UCSD-AML1 (cell line): Measurements from ENCODE around the gene SIPA1L2.
A peak's percentile ranks its signal among the peaks of the same experiment; 100 is the strongest.

ENCODE experiments used
- DNase-seq: peaks from one replicate; lab custom pipeline; 2025; ENCODE audit not compliant: unreplicated experiment; lab: John Stamatoyannopoulos, UW

Gene SIPA1L2, protein sequence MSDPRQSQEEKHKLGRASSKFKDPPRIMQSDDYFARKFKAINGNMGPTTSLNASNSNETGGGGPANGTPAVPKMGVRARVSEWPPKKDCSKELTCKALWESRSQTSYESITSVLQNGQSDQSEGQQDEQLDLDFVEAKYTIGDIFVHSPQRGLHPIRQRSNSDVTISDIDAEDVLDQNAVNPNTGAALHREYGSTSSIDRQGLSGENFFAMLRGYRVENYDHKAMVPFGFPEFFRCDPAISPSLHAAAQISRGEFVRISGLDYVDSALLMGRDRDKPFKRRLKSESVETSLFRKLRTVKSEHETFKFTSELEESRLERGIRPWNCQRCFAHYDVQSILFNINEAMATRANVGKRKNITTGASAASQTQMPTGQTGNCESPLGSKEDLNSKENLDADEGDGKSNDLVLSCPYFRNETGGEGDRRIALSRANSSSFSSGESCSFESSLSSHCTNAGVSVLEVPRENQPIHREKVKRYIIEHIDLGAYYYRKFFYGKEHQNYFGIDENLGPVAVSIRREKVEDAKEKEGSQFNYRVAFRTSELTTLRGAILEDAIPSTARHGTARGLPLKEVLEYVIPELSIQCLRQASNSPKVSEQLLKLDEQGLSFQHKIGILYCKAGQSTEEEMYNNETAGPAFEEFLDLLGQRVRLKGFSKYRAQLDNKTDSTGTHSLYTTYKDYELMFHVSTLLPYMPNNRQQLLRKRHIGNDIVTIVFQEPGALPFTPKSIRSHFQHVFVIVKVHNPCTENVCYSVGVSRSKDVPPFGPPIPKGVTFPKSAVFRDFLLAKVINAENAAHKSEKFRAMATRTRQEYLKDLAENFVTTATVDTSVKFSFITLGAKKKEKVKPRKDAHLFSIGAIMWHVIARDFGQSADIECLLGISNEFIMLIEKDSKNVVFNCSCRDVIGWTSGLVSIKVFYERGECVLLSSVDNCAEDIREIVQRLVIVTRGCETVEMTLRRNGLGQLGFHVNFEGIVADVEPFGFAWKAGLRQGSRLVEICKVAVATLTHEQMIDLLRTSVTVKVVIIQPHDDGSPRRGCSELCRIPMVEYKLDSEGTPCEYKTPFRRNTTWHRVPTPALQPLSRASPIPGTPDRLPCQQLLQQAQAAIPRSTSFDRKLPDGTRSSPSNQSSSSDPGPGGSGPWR (N-terminal part only)

DNA sequence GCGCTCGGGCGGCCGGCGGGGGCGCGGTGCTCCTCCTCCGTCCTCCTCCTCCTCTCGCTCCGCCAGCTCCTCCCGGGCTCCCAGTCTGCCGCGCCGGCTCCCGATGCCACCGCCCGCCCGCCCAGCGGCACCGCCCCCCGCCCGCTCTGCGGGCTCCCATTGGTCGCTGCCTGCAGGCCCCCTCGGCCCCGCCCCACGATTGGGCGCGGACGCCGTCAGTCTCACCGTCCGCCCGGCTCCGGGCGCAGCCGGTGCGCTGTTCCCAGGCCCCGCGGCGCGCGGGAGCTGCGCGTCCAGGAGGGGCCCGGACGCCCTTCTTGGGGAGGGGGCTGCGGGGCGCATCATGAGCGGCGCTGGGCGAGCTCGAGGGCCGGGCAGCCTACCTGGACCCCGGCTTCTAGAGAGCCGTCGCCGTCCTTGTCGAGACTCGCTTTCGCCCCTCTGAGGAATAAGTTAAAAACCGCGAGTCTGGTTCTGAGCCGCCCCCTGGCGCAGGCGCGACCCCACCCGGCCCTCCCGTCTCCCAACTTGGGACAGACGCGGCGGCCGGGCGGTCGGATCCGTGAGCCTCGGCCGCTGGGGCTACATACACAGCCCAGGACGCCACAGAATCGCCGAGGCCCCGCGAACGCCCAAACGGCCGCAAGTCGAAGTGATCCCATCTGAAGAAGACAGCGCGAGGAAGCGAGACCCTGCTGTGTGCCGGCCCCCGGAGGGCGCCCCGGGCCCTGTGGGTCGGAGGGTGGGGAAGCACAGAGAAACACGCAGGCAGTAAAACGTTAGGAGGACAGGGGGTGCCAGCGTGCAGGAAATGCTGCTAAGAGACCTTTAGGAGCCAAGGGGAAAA is at the start of gene SIPA1L2:
Gene SIPA1L2 (minus strand): TSS at position 87 of the 847 bp plus-strand sequence. CDS start 114,794 bp downstream, outside the sequence.
- peak; percentile 93 for DNase-seq

DNA sequence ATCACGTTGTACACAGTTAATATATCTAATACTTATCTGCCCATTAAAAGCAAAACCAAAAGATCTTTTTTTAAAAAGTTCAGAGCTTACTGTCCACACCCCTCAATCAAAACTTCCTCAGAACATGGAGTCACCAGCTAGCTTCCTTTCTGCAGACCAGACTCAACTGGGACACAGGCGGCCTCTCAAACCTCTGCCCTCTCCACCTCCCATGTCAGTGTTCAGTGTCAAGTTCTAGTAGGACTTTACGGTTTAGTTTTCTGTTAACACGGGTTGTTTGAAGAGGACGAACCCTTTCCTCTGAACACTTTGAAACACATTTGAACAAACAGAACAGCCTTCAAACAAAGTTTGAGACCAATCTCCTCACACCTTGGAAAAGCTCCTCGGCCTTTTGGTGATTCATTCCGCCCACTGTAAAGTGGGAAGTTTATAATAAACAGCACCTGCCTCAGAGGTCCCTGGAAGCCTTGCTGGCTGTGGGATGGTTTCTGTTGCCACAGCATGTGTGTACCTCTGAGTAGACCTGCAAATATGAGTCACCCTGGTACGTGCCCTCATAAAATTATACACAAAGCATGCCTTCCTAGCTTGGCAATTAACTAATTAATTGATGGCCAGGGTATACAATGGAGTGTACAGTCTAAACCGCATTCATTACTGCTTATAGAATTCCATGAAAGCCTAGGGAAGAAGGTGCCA is 48.4 kb upstream of the SIPA1L2 start:
- no peak for DNase-seq

DNA sequence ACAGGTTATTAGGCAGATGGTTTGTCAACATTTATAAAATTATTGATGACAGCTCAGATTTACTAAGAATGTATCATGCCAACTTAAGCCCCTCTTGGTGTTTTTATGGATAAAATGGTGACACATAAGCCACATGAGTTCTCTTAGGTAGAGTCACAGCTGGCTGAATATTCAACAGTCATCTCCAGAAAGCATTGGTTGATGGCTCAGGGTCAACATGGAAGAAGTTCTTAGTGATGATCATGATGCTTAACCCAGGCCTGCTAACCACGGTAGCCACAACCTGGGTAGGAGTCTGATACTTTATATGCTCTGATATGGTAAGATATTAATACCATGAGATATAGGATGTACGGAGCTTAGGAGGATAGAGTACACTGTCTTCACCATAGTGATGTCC is 46.4 kb upstream of the SIPA1L2 start:
- no peak for DNase-seq

DNA sequence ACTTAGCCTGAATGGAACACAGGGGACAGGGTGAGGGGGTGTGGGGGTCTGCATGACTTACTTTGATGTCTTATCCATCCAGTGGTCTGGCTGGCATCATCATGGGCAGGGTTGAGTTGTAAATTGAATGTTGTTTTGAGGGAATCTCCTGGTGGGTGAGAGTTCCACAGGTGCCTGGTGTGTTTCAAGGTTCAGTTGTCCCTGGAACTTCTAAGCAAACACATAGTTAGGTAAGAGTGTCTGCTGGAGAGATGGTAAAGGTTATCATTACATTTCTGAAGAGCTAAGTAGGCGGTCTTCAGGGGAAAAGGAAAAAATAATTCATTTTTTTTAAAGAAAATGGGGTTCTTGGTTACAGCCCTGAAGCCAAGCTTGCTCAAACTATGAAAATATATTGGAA is 46.0 kb upstream of the SIPA1L2 start:
- DNase-seq, result no peak

DNA sequence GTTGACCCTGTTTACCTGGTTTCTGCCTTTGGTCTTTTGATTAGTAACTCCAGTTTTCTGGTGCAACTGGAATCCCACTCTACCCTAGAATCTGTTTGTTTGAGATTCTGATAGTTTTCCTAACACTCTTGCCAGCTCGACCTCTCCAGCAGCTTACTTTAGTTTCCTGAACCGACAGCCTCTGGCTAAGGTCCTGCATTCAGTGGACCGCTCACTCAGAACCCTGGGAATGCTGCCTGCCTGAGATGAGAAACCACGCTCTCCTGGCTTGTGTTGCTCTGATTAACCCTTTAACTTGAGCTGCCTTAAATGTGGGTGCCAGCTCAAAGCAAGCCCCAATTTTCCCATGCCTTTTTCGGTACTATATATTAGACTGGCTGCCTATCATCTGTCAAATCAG is 45.3 kb upstream of the SIPA1L2 start:
- DNase-seq, result no peak

DNA sequence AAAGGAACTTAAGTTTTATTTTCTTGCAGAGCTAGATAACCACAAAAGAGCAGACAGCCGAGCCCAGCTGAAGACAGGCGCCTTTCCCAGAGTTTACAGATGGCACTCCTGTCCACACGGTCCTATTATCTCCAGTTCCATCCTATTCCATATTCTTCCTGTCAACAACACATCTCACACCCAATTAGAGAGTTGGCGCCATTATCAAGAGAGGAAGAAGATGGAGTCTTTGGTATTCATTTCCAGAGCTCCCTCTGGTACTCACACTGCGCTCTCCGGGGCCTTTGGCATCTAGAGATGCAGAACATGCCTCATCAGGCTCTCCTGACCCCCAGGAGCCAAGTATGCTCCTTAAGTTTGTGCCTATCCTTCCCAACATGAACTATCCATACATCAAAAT is 43.3 kb upstream of the SIPA1L2 start:
- DNase-seq, result no peak

DNA sequence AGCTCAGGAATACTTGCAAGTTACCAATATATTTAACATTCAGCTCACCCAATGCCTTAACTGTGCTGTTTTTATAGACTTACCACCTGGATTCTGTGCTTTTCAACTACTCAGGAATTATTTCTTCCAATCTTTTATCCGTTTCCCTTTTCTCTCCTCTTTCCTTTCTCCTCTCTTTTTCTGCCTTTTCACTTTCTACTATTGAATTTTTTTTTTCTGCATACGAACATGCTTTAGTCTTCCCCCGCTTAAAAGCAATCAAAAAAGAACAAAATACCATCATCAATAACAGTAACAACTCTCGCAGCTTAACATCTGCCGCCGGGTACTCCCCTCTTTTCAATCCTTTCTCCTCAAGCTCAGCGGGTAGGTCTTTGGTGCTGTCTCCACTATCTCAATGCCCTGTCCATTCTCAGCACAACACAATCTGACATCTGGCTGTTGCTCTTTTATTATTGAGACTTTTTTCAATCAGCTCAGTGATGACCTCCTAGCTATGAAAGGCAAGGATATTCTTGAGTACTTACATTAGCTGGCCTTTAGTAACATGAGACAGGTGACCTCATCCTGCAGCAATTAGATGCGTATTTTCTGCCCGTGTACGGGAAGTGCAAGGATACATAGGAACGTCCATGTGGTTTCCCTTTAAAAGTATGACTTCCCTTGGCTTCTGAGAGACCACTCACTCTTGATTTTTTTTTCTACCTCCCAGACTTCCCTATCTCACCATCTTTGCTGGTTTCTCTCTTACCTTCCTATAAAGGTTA is 40.2 kb upstream of the SIPA1L2 start:
- DNase-seq, result no peak

DNA sequence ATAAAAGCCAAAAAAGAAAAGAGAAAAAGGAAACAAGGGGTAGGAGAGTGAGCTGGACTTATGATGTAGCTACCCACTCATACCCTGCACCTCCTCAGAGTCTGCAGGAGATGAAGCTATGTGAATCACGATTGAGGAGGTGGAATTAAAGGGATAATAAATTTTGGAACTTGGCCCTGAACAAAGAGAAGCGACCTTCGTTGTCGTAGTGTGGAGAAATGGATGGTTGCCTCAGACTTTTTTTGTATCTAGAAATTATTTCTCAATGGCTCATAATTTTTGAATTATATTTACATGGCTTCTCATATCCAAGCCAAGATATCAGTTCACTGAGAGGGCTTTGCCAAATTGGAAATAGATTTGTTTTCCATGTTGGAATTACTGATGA is 37.8 kb upstream of the SIPA1L2 start:
- no peak for DNase-seq

DNA sequence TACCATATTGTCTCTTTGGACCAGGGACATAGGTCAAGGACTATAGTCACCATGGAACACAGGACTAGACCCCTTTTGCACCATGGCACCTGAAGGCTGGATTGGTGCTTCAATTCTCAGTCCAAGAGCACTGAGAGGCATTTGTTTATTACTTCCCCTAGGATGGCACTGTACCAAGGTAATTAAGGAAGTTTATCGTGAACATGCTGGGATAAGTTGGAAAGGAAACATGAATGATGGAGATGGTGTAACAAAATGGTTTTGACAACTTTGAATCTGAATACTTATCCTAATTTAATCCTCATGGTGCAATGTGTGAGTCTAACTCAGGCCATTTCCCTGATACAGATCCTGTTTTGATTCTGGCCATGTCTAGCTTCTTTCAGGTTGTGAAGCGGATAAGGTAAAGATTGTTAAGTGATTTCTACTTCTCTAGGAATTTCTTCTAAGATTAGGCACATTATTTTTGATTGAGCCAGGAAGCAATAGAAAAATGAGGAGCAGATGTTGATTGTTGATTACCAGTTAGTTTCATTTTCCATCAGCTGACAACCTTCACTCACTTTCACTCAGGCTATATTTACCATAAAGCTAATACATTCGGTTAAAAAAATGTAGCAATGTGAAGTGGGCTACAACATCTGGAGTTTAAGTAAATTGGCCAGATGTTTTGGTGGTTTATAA is 37.3 kb upstream of the SIPA1L2 start:
- no peak for DNase-seq

DNA sequence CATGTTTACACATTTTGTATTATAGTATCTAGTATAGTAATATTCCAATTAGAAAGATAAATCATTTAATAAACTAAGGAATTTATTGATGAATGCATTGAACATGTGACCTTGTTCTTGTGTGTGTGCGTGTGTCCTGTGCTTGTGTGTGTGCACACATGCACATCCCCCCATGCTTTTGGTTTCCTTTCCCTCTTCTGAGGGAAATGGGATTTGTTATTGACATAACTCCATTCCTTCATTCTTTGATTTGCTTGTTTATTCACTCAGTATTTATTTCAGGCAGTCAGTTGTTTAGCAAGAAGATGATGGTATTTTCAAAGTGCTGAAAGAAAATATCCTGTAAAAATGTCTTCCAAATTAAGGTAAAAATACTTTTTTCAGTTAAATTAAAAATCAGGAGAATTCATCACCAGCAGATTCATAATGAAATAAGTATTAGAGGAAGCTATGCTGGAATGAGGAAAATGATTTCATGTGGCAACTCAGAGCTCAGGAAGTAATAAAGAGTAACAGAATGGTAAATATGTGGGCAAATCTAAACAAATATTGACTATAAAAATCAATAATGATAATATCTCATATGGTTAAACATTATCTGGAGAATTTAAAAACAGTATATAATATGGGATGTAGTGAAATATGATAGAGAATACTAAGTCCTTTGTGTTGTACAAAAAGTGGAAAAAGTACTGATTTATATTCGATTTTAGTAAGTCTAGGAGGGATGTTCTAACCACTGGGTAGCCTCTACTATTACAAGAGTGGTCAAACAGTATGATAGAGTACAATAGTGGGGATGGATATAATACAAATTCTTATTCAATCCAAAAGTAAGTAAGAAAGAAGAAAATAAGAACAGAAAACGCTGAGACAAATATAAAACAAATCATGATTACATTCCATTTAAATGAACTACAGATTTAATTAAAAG is 35.2 kb upstream of the SIPA1L2 start:
- no peak for DNase-seq

DNA sequence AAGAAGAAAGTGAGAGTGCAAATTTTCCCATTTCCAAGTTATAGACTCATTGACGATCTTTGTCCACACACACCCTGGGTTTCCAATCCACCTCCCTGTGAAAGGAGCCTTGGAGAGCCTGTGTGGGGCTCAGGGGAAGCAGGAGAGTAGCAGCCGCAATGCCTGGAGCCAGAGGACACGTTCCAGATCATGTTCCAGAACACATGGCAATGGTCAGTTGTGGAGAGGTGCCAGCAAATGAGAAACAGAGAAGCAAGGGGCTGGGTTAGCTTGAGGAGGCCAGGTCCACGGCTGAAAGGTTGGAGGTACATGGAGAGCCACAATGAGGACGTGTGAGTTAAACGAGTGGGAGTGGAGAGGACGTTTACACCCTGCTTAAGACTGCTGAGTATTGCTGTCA is 33.0 kb upstream of the SIPA1L2 start:
- no peak for DNase-seq

DNA sequence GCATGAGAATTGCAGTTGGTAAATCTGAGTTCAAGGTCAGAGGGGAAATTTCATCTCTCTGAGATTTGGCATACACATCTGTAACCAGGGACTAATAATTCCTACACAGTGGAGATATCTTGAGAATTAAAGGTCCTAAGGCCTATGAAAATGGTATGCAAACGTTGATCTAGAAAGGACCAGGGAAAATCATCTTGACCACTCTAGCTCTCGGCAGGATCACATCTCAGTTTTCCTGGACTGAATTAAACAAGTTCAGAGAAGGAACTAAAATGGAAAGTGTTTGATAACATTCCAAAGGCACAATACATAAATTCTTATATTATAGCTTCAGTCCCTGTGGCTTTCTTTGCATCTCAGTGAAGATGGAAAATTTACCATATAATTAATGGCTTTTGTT is 28.5 kb upstream of the SIPA1L2 start:
- DNase-seq, result no peak

DNA sequence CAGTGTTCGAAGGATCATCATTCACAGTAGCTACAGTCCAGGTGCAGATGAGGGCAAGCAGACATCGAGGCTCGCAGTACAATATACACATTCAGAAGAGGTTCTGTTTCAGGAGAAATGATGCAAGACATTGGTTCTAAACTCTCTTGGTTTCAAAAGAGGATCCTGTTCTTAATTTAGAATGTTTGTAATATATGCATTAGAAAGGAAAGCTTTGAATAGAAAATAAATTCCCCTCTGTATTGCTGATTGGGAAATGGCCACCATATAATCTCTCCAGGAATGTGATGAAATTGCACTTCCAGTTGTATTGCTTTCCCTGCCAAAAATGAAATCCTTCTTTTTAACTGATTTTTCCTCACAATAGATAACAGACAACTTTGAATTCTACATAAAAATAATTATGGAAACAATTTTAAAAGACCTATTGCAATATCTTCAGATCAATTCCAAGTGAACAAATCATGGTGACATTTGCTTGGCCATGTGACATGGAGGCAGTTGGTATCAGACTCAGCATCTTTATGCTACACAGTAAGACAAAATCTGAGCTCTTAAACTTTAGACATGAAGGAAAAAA is 27.6 kb upstream of the SIPA1L2 start:
- no peak for DNase-seq

DNA sequence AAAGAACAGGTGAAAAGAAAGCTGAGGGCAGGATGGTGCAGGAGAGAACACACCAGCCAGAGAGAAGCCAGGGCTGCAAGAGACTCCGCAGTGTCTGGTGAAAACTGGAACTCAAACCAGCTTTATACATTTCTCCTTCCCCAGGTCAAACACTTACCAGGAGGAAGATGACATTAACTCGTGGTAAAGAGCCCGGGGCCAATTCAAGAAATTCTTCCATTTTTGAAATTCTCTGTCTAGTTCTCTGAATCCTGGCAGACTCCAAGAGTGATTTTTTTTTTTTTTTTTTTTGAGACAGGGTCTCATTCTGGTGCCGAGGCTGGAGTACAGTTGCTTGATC is 25.8 kb upstream of the SIPA1L2 start:
- peak; percentile 19 for DNase-seq

DNA sequence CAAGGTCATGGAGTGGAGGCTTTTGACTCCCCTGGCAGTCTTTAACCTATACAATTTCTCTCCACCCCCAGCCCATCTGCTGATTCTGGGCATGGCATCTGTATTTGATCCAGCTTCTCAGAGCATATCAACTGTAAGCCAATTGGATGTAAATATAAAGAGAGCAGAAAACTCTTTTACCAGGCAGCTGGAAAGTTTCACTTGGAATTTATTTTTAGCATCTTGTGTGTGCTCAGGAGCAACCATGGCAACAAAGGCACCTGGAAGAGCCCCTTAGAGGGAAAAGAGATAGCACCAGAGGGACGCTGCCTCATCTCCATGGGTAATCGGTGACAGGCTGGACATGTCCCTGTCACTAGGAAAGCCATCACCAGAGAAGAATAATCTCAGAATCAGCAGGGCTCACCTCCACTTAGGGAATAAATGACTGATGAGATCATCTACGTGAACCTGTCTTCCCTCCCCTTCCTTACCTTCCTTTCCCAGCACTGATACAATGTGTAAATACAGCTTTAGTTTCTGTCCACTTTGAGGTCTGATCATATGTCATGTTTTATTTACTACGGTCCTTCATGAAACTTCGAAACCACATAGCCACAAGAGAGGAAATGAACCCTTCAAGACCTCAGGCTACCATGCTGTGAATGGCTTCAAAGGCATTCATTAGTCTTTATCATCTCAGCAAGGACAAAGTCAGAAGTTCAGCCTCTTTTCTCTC is 25.3 kb upstream of the SIPA1L2 start:
- no peak for DNase-seq

DNA sequence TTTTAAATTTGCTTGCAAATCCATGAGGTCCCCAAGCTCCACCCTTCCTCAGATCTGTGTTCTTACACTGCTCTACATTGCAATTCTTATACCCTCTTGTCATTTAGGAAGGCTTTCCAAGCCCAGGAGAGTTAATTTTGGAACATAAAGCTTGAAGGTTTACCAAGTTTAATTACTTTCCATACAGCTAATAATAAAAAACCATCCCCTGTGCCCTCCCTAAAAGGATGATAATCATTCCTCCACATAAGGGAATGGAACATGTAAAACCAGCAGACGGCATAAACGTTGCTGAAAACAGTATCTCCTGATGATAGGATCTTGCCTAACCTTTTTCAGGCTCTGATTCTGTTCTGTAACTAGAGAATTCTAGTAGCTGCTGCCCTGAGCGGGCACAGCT is 23.9 kb upstream of the SIPA1L2 start:
- no peak for DNase-seq

DNA sequence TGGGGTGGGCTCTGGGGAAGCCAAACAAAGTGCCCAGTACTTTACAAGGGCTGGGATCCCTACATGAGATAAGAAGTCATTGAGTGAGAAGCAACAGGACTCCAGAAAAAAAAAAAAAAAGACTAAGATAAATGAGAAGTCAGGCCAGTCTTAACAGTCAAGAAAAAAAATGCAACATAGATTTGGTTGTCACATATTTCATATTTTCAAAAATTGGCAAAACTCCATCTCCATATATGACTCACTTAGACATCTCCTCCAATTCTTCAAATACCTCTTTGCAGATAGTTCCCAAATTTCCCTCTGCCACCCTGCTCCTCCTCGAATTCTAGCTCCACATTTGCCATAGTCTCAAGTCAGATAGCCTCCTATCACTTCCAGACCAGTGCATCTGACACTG is 20.9 kb upstream of the SIPA1L2 start:
- no peak for DNase-seq
